ENCODE measurements around the gene LAD1. TPM values are rescaled to one million over a fixed set of nuclear protein-coding genes. Genes with fewer than 3 reads are reported as not detected.

Gene LAD1
- total RNA-seq, 1 donor from 2014 or later: 38.0 TPM

- Mint-ChIP-seq H3K4me3 (ENCODE audit: low read depth) (no peak overlapping the region), H3K36me3 (ENCODE audit: insufficient read depth) (no peaks in the 10 kb centered on the region), H3K9me3 (ENCODE audit: low read depth) (no peaks in the 10 kb centered on the region), H3K4me1 (ENCODE audit: low read depth) (peaks cover 2% of the 10 kb centered on the region), H3K27ac (no peak overlapping the region), H3K27me3 (peaks cover 9% of the 10 kb centered on the region)
- TF ChIP-seq CTCF (IDR thresholded peaks at IDR 0.05; ENCODE audit: unreplicated experiment): no peak
- DNase-seq (ENCODE audit: low spot score, unreplicated experiment): no peak
Observed at GRCh38 chr1:201422436-201423030, 23.4 kb upstream of the LAD1 start.

DNA sequence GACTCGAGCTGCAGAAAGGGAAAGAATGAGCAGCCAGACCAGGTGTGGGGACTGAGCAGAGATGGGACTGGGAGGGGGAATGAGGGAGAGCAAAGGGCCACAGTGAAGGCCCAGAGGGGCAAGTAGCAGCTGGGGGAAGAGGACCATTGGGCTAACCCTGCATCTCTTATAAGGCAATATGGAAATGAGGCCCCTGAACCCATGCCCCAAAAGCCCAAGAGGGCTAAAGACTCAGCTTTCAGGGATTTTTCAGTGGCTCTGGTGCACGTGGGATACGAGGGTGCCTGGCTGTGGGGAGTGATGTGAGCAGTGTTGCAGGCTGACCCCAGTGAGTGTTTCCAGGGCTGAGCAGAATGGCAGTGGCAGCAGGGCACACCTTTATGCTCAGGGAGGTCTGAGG is 22.9 kb upstream of the LAD1 start:
- Mint-ChIP-seq H3K36me3 (ENCODE audit: insufficient read depth) (no peaks in the 10 kb centered on the region), H3K27me3 (peaks cover 9% of the 10 kb centered on the region), H3K4me1 (ENCODE audit: low read depth) (peaks cover 2% of the 10 kb centered on the region), H3K27ac (no peak overlapping the region), H3K4me3 (ENCODE audit: low read depth) (no peak overlapping the region), H3K9me3 (ENCODE audit: low read depth) (no peaks in the 10 kb centered on the region)
- no peak for DNase-seq (ENCODE audit: low spot score, unreplicated experiment)
- TF ChIP-seq CTCF (IDR thresholded peaks at IDR 0.05; ENCODE audit: unreplicated experiment): no peak

- no peak for DNase-seq (ENCODE audit: low spot score, unreplicated experiment)
- H3K36me3 Mint-ChIP-seq (ENCODE audit: insufficient read depth): peaks cover 2% of the 10 kb centered on the region
- no peak overlapping the region for H3K4me3 Mint-ChIP-seq (ENCODE audit: low read depth)
- H3K27ac Mint-ChIP-seq: no peak overlapping the region
- peaks cover 9% of the 10 kb centered on the region for H3K27me3 Mint-ChIP-seq
- H3K9me3 Mint-ChIP-seq (ENCODE audit: low read depth): no peaks in the 10 kb centered on the region
- peaks cover 2% of the 10 kb centered on the region for H3K4me1 Mint-ChIP-seq (ENCODE audit: low read depth)
- TF ChIP-seq CTCF (IDR thresholded peaks at IDR 0.05; ENCODE audit: unreplicated experiment): no peak
Observed at GRCh38 chr1:201421041-201421440, 21.9 kb upstream of the LAD1 start.

DNA sequence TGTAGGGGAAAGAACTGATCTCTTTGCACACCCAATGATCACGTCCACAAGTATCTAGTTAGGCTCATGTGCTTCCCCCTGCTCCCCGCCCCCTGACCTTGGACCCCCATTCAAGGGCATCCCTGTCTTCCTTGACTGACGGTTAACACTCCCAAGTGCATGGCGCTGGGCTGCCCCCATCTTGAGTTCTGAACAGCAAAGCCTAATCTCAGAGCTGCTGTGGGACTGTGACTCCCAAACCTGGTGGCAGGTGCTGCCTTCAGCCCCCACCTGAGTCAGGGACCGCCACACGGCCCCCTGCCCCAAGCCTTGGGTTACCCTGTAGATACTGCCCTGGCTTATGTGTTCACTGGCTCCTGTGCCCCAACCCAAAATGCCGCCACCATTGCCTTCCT is 21.5 kb upstream of the LAD1 start:
- Mint-ChIP-seq H3K27me3 (peaks cover 9% of the 10 kb centered on the region), H3K9me3 (ENCODE audit: low read depth) (no peaks in the 10 kb centered on the region), H3K27ac (no peak overlapping the region), H3K4me1 (ENCODE audit: low read depth) (peaks cover 2% of the 10 kb centered on the region), H3K4me3 (ENCODE audit: low read depth) (no peak overlapping the region), H3K36me3 (ENCODE audit: insufficient read depth) (peaks cover 2% of the 10 kb centered on the region)
- TF ChIP-seq CTCF (IDR thresholded peaks at IDR 0.05; ENCODE audit: unreplicated experiment): no peak
- DNase-seq (ENCODE audit: low spot score, unreplicated experiment): no peak

- Mint-ChIP-seq H3K4me3 (ENCODE audit: low read depth) (no peak overlapping the region), H3K9me3 (ENCODE audit: low read depth) (no peaks in the 10 kb centered on the region), H3K27ac (no peak overlapping the region), H3K36me3 (ENCODE audit: insufficient read depth) (peaks cover 3% of the 10 kb centered on the region), H3K27me3 (peaks cover 9% of the 10 kb centered on the region), H3K4me1 (ENCODE audit: low read depth) (peaks cover 2% of the 10 kb centered on the region)
- no peak for DNase-seq (ENCODE audit: low spot score, unreplicated experiment)
- no peak for TF ChIP-seq CTCF (IDR thresholded peaks at IDR 0.05; ENCODE audit: unreplicated experiment)
Observed at GRCh38 chr1:201419746-201420607, 20.9 kb upstream of the LAD1 start.

All from progenitor cell of endocrine pancreas (in vitro differentiated cells).